Liver (tissue), 9 donors: ENCODE measurements around the gene ALG3. TPM values are rescaled to one million over a fixed set of nuclear protein-coding genes. Genes with fewer than 3 reads are reported as not detected.

Source experiments
- DNase-seq: peaks from one replicate; pipeline ENCODE4 v3.0.0-alpha.2; 2017; ENCODE audit warnings: low spot score
- H3K27ac ChIP-seq, 2 donors: one replicate each; pipeline ENCODE4 v1.7.0; 2013; ENCODE audit warnings: inconsistent platforms in 2 of 2, low read length in 2 of 2, control low read depth in 1 of 2, low read depth in 1 of 2, mild to moderate bottlenecking in 1 of 2
- H3K27me3 ChIP-seq, 4 donors: one replicate each; pipeline versions ENCODE4 v1.6.1 to v1.7.0; 2013; ENCODE audit warnings: low read length in 3 of 4, inconsistent platforms in 1 of 4, mild to moderate bottlenecking in 1 of 4, moderate library complexity in 1 of 4; ENCODE audit not compliant: control insufficient read depth in 4 of 4, insufficient read depth in 4 of 4
- H3K36me3 ChIP-seq, 4 donors: one replicate each; pipeline versions ENCODE4 v1.6.1 to v1.7.0; 2013; ENCODE audit warnings: low read length in 3 of 4, mild to moderate bottlenecking in 3 of 4, low read depth in 1 of 4, moderate library complexity in 1 of 4; ENCODE audit not compliant: control insufficient read depth in 4 of 4, insufficient read depth in 3 of 4
- H3K4me1 ChIP-seq, 4 donors: one replicate each; pipeline versions ENCODE4 v1.6.1 to v1.7.0; 2013; ENCODE audit warnings: low read length in 3 of 4, mild to moderate bottlenecking in 3 of 4, moderate library complexity in 1 of 4; ENCODE audit not compliant: control insufficient read depth in 4 of 4, insufficient read depth in 4 of 4
- H3K4me3 ChIP-seq, 3 donors: one replicate each; pipeline versions ENCODE4 v1.6.1 to v1.7.0; 2013; ENCODE audit warnings: low read length in 3 of 3, control low read depth in 1 of 3, low read depth in 1 of 3, mild to moderate bottlenecking in 1 of 3
- H3K9ac ChIP-seq, 2 donors: one replicate each; pipeline ENCODE4 v1.7.0; 2013; ENCODE audit warnings: low read length in 2 of 2, mild to moderate bottlenecking in 2 of 2, moderate library complexity in 2 of 2, control low read depth in 1 of 2, low read depth in 1 of 2
- H3K9me3 ChIP-seq, 4 donors: one replicate each; pipeline versions ENCODE4 v1.6.1 to v1.7.0; 2013; ENCODE audit warnings: low read length in 3 of 4; ENCODE audit not compliant: control insufficient read depth in 4 of 4
- CTCF ChIP-seq: fragments of 150-350 bp; IDR thresholded peaks from 2 replicates; pipeline ENCODE4 v1.5.1; 2017; ENCODE audit warnings: improper control_type of control experiment, low read depth, low read length; ENCODE audit not compliant: missing input control
- EGR1 ChIP-seq, 2 donors: IDR thresholded peaks; 2 replicates each; pipeline ENCODE4 v1.6.1; 2016 to 2018; ENCODE audit warnings: antibody characterized with exemption in 2 of 2, low read depth in 2 of 2
- FOXA1 ChIP-seq: IDR thresholded peaks from 2 replicates; pipeline ENCODE4 v1.6.1; 2016; ENCODE audit warnings: antibody characterized with exemption
- FOXA2 ChIP-seq: IDR thresholded peaks from 2 replicates; pipeline ENCODE4 v1.6.1; 2016; ENCODE audit warnings: antibody characterized with exemption
- GABPA ChIP-seq, 2 donors: IDR thresholded peaks in 1 of 2; conservative IDR thresholded peaks in 1 of 2; 2 replicates each; pipeline ENCODE4 v1.6.1; 2016; ENCODE audit warnings: antibody characterized with exemption in 2 of 2, mild to moderate bottlenecking in 1 of 2, moderate library complexity in 1 of 2
- NR2F2 ChIP-seq: IDR thresholded peaks from 2 replicates; pipeline ENCODE4 v1.6.1; 2016; ENCODE audit warnings: antibody characterized with exemption
- RXRA ChIP-seq, 2 donors: IDR thresholded peaks; 2 replicates each; pipeline ENCODE4 v1.6.1; 2017 to 2018; ENCODE audit warnings: antibody characterized with exemption in 2 of 2, mild to moderate bottlenecking in 1 of 2
- ZBTB33 ChIP-seq: IDR thresholded peaks from 2 replicates; pipeline ENCODE4 v1.6.1; 2016; ENCODE audit warnings: antibody characterized with exemption
- WGBS: extraction: QIAGEN DNeasy Blood & Tissue Kit; methylation state at CpG from one replicate; pipeline ENCODE4 v1.1.7; 2013; 5-methylcytosine and 5-hydroxymethylcytosine counted together
- polyA plus RNA-seq, 2 donors: library from polyadenylated mRNA; stranded (reverse) in 1 of 2; unstranded in 1 of 2; fragments of 200-250 nt in 1 of 2; fragments of >200 nt in 1 of 2; fragmentation: Nextera tagmentation in 1 of 2; extraction: Ambion mirVana in 1 of 2; gene quantifications; one replicate each; pipeline versions ENCODE4 v1.2.1 to v1.2.3, GENCODE V29; 2013 to 2015
- total RNA-seq, 2 donors: library from RNA; depleted of rRNA; stranded (reverse); fragments of >200 nt; gene quantifications; one replicate each; pipeline ENCODE4 v1.2.3, GENCODE V29; 2014
- donor health status: healthy.
- donor health status: healthy.
- donor health status: healthy.
- donor health status: healthy.
- donor health status: healthy.

The ALG3 gene
- total and polyA plus RNA-seq, 4 donors = 27.7 to 78.6 (median 64.5) TPM

GRCh38 chr3:184211718-184212117 lies 37.0 kb downstream of the ALG3 start:
- WGBS = 81% methylated on average over 5 of the region's 5 CpGs
- no peak overlapping the region for H3K4me3 ChIP-seq
- no peak for DNase-seq
- no peak for TF ChIP-seq RXRA (IDR thresholded peaks at IDR 0.05)
- no peak for TF ChIP-seq FOXA2
- TF ChIP-seq ZBTB33 = no peak
- no peaks in the 10 kb centered on the region for H3K9me3 ChIP-seq
- no peaks in the 10 kb centered on the region for H3K4me1 ChIP-seq
- no peak overlapping the region for H3K9ac ChIP-seq
- H3K27ac ChIP-seq = no peak overlapping the region
- H3K36me3 ChIP-seq = no peaks in the 10 kb centered on the region
- no peaks in the 10 kb centered on the region for H3K27me3 ChIP-seq

- no peak overlapping the region for H3K27ac ChIP-seq
- no peaks in the 10 kb centered on the region for H3K36me3 ChIP-seq
- TF ChIP-seq FOXA1 = no peak
- TF ChIP-seq RXRA (IDR thresholded peaks at IDR 0.05) = no peak
- peak; percentile 79 for TF ChIP-seq NR2F2
- no peaks in the 10 kb centered on the region for H3K27me3 ChIP-seq
- no peak for DNase-seq
- no peak overlapping the region for H3K4me3 ChIP-seq
- no peak overlapping the region for H3K9ac ChIP-seq
- WGBS = 65% methylated on average over 5 of the region's 5 CpGs
- no peaks in the 10 kb centered on the region for H3K4me1 ChIP-seq
- no peaks in the 10 kb centered on the region for H3K9me3 ChIP-seq
Observed at GRCh38 chr3:184211297-184211696, 37.5 kb downstream of the ALG3 start.

- no peak for TF ChIP-seq RXRA (IDR thresholded peaks at IDR 0.05)
- TF ChIP-seq NR2F2 = peak; percentile 82
- no peak for TF ChIP-seq ZBTB33
- no peak for DNase-seq
- WGBS = 59% methylated on average over 11 of the region's 11 CpGs
Observed at GRCh38 chr3:184209146-184209923, 39.4 kb downstream of the ALG3 start.

GRCh38 chr3:184203526-184203925 lies 45.2 kb downstream of the ALG3 start:
- TF ChIP-seq FOXA2 = no peak
- no peak for TF ChIP-seq GABPA (IDR thresholded peaks at IDR 0.05 in 1 of 2, conservative IDR thresholded peaks at IDR 0.05 in 1 of 2)
- TF ChIP-seq EGR1 (IDR thresholded peaks at IDR 0.05; ENCODE audit: low read depth in 2 of 2) = no peak
- TF ChIP-seq FOXA1 = no peak
- TF ChIP-seq CTCF = no peak

More at GRCh38 chr3:184209146-184209923, 39.4 kb downstream of the ALG3 start:
- Histone ChIP-seq H3K27me3 (no peaks in the 10 kb centered on the region), H3K27ac (no peak overlapping the region), H3K9ac (no peak overlapping the region), H3K36me3 (no peaks in the 10 kb centered on the region), H3K4me3 (no peak overlapping the region), H3K9me3 (no peaks in the 10 kb centered on the region), H3K4me1 (no peaks in the 10 kb centered on the region)

More at GRCh38 chr3:184203526-184203925, 45.2 kb downstream of the ALG3 start:
- Histone ChIP-seq H3K4me1 (no peaks in the 10 kb centered on the region), H3K27me3 (no peaks in the 10 kb centered on the region), H3K9me3 (no peaks in the 10 kb centered on the region), H3K36me3 (no peaks in the 10 kb centered on the region), H3K9ac (no peak overlapping the region), H3K4me3 (no peak overlapping the region), H3K27ac (no peak overlapping the region)
- no peak for DNase-seq
- 87% methylated on average over 8 of the region's 8 CpGs for WGBS
